NCI-H1048 (cell line): ENCODE results near the gene SPOCK1.

Experiments used
- DNase-seq: peaks from one replicate; lab custom pipeline; 2025; lab: John Stamatoyannopoulos, UW

SPOCK1 gene

GRCh38 chr5:137328991-137329390 is 170.1 kb downstream of the SPOCK1 start:
- no peak for DNase-seq

GRCh38 chr5:137328463-137328862 is 170.7 kb downstream of the SPOCK1 start:
- no peak for DNase-seq

- DNase-seq, result no peak
These were observed 173.4 kb downstream of the SPOCK1 start for GRCh38 chr5:137325721-137326120.

DNA sequence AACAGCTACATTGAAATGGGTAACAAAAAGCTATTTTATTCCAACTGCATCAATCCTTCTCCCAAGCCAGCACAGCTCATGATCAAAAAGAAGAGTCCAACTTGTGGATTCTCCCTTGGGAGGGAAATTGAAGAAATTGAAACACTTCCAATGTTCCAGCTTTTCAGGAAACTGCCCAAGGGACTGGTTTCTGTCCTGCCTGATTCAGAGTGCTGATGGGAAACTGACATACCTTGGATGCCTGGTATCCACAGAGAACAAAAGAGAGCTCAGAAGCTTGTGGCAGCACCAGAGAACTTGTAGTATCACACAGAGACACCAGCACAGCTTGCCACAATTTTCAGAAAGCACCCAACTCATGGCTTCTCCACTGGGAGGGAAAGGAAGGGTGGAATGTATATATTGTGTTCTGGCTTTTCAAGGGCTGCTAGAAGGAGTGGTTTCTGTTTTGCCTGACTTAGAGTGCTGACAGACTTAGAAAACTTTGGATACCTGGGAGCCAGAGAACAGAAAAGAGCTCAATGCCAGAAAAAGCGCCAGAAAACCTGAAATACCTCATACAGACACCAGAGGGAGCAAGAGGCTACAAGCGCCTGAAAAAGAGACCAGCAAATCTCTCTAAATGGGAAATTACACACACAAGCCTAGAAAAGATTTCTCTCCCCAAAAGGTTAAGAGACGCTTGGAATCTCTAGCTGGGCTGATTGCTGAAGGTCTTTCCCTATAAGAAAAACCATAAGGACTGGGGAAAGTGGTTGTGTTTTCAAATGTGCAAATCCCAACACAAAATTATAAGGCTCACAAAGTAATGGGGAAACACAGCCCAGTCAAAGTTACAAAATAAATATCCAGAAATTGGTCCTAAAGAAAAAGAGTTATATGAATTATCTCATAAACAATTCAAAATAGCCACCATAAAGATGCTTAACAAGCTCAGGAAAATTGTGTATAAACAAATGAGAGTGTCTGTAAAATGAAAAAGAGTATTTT is 178.8 kb downstream of the SPOCK1 start:
- DNase-seq, result peak; percentile 5

GRCh38 chr5:137318027-137318426 is 181.1 kb downstream of the SPOCK1 start:
- no peak for DNase-seq

DNA sequence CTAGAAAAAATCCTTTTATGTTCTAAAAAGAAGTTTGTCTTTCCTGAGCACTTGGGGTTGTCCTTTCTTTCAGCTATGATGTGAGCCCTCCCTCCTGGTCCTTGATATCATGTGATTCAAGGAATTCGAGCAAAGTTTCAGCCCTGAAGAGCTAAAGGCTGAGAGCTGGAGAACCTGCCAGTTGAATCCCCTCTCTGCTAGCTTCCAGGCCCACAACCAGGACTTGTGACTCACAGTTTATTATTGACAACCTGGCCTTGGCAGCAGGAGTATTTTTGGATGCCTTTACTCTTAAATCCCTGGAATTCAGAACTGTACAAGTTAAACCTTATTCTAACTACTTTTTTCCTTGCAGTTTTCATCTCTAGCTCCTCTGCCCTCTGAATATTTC is 182.8 kb downstream of the SPOCK1 start:
- no peak for DNase-seq

DNA sequence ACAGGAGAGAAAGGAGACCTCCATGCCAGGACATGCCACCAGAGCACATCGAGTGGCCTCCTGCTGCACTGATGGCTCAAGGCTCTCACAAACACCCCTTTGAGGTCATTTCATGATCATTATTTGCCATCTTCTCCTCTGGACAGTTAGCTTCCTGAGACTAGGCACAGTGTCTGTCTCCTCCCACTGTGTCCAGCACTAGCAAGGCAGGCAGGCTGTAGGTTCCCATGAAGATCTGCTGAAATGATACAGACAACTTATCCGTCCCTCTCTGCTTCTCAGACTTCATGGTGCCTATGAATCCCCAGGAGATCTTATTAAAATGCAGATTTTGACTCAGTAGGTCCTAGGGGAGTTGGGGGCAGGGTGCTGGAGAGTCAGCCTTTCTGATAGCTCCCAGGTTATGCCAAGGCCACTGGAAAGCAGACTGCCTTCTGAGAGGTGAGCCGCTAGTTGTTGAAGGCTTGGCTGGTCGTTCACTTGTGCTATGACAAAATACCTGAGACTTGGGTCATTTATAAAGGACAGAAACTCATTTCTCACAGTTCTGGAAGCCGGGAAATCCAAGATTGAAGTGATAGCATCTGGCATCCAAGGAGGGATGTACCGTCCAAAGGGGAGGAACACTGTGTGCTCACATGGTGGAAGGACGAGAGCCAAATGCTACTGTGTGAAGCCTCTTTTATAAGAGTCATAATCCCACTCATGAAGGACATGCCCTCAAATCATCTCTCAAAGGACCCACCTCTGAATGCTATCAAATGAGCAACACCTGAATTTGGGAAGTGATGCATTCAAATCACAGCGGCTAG is 183.4 kb downstream of the SPOCK1 start:
- no peak for DNase-seq

GRCh38 chr5:137315109-137315508 is 184.0 kb downstream of the SPOCK1 start:
- DNase-seq, result no peak

DNA sequence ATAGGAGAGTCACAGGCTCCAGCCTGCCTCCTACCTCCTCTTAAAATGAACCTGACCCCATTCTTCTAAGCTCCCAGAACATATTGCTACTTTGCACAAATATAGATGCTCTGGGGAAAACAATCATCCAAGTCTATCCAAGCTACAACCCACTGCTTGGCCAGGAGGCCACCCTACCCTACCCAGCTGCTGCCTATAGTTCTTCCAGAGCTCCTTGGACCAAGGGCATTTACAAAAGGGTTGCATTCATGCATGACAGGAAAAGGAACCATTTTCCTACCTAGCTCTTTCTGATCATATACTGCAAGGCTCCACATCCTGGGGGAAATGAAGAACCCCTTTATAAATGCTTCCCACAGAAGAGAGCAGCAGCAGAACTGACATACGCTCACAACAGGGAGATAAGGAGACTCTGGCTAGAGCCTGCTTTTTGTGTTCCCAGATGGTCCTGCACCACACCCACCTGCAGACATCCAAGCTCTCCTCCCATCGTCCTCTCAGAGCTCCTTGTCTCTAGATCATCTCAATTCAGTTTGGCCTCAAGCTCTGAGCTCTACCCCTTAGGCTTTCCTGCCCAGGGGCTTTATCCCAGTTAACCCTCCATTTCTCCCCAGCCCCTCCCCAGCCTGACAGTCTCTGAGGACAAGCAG is 185.5 kb downstream of the SPOCK1 start:
- no peak for DNase-seq

GRCh38 chr5:137312011-137312410 is 187.1 kb downstream of the SPOCK1 start:
- DNase-seq, result no peak

- no peak for DNase-seq
These were observed 188.9 kb downstream of the SPOCK1 start for GRCh38 chr5:137310051-137310730.

- no peak for DNase-seq
These were observed 189.8 kb downstream of the SPOCK1 start for GRCh38 chr5:137309290-137309689.

- no peak for DNase-seq
These were observed 190.8 kb downstream of the SPOCK1 start for GRCh38 chr5:137308311-137308710.

DNA sequence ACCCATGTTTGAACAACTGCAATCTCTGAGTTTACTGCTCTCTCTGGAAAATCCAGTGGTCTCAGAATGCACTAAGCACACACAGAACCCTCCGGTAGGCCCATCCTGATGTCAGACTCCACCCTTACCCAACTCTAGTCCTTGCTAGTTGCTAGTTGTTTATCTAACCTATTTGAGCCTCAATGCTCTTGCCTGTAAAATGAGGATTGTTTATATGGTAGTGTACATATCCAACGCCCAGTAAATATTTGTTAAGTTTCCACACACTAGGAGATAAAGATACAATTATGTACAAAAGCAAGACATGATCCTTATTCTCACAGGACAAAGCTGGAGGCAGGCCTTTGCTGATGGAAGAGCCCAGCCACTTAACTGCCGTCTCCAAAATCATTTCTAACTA is 192.2 kb downstream of the SPOCK1 start:
- DNase-seq, result no peak

GRCh38 chr5:137305971-137306602 is 193.0 kb downstream of the SPOCK1 start:
- no peak for DNase-seq

GRCh38 chr5:137304226-137304874 is 194.8 kb downstream of the SPOCK1 start:
- DNase-seq, result no peak

- no peak for DNase-seq
These were observed 195.6 kb downstream of the SPOCK1 start for GRCh38 chr5:137303509-137303908.

DNA sequence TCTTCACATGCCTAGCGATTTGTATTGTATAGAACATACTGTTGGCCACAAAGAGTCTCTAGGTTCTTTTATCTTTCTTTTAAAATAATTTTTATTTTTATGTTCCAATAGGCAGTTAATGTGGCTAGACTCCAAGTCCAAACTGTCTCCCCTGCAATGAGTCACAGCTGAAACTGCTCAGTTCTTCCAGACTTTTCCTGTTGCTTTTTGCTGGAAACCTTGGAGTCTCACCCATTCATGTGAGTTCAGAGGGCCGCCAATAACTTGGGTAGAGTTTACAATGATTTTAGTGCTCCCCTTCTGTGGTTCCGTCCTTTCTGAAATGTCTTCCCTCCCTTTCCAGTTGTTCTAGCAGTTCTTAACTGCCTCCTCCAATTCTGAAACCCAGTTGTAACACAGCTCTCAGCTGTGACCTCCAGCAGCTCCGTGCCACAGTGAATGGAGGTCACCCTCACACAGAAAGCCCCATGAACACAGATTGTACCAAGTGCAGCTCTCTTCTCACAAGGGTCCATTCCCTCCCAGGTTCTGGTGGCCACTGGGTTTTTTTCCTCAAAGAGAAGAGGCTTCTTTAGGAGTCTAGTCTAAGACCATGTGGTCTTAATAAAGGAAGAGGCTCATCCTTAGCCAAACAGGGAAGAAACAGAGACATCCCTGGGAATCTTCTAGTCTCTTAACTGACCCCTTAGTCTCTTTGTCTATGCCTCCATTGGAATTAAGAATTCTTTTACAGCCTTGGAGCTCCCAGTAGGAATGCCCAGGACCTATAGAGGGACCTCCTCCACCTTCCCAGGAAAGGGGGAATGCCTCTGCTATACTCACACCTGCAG is 198.5 kb downstream of the SPOCK1 start:
- DNase-seq, result no peak

- DNase-seq, result no peak
These were observed 202.8 kb downstream of the SPOCK1 start for GRCh38 chr5:137296213-137296781.

GRCh38 chr5:137294604-137295003 is 204.5 kb downstream of the SPOCK1 start:
- DNase-seq, result no peak
